GM19467 (cell line): Measurements from ENCODE around the gene IQCH.
"Not testable (repeated sequence)": the region's sequence is repeated elsewhere in the genome, so short reads cannot be mapped to it uniquely, and the experiment has no call there.

Experiments
- ATAC-seq: cut with Tn5 transposase; IDR thresholded peaks from one replicate; pipeline ENCODE4 v1.9.1; 2021; ENCODE audit warnings: mild to moderate bottlenecking, moderate library complexity; ENCODE audit not compliant: unreplicated experiment

The IQCH gene

DNA sequence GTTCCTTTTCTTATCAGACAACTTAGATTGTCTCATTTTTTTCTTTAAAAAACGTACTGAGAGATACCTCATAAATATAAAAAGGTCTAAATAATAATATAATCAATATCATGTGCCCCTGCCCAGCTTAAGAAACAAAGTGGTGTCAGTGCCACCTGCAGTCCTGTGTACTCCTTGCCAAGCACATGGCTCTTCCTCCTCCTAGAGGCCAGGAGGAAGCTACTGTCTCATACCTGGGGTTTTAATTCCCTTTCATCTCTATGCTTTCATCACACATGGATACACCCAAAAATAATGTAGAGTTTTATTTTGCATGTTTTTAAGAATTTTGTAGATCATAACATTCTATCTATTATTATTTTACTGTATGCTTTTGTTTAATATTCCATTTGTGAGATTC is 167.7 kb downstream of the IQCH start:
- no peak for ATAC-seq

DNA sequence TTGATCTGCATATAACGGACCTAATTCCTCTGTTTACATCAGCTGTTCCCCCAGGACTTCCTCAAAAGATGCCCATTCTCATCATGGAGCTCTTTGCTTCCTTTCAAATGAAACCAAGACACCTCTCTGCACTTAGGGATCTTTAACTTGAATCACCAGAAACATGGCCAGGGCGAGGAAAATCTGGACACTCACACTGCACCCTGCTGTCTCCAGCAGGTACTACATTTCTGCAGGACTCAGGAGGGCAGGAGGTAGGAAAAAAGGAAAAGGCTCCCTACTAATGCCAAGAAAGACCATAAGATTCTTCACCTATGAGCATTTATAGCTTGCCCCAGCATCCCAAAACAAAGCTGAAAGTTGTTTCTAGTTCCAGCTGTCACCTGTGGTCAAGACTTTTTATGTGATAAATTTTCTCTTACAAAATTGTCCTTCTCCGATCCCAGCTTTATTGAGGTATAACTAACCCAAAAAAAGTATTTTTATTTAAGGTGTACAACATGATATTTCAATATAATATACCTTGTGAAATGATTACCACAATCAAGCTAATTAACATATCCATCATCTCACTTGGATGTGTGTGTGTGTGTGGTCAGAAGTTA is 179.0 kb downstream of the IQCH start:
- no peak for ATAC-seq

DNA sequence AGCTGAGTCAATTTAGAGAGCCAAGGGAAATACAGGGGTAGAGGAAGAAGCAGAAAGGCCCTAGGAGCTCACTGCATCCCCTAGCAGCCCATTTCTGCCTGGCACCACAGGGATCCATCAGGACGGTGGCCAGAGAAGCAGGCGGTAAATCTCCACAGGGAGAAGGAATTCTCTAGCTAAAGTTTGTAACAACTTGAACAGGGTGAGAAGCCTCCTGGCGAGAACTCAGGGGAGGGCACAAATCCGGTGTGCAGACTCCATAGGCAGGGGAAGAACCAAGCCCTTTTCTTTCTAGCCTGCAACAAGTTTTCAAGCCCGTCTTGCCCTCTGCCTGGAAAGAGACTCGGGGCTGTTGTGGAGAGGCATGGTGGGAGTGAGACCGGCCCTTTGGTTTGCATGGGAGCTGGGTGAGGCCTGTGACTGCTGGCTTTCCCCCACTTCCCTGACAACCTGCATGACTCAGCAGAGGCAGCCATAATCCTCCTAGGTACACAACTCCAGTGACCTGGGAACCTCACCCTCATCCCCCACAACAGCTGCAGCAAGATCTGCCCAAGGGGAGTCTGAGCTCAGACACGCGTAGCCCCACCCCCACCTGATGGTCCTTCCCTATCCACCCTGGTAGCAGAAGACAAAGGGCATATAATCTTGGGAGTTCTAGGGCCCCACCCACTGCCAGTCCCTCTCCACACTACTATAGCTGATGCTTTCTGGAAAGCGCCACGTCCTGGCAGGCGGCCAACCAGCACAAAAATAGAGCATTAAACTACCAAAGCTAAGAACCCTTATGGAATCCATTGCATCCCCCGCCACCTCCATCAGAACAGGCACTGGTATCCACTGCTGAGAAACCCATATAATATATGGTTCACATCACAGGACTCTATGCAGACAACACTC is 182.0 kb downstream of the IQCH start:
- not testable (repeated sequence) for ATAC-seq

DNA sequence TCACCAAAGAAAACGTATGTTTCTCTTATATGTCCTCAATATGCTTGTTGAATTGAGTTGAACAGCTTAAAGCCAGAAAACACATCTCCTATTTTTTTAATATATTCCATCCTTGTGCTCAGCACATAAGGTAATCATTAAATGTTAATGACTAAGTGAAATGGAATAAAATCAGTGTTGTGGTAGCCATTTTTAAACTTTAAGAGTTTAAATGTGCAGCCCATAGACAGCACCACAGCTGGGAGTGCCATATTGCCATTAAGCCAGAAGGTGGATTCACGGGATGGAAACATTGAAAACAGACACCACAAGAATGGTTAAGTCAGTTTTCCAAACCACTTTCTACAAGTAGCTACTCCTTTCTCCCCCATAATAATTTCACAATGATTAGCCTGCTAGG is 189.5 kb downstream of the IQCH start:
- ATAC-seq = no peak

DNA sequence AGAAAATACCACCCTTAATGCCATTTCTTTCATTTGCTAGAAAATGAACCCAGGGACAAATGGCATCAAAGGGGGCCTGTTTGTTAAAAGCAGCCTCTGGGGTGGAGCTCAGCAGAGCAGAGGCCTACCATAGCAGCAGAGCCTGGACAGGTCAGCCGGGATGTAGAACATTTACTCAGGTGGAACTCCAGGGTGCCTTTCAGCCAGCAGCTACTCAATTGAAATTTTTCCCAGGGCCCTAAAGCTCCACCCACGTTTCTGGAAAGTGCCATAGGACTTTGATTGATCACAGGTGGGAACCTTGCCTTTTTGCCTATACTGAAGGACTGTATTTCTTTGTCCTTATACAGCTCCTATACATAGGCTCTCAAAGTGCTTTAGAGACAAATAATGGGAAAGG is 191.9 kb downstream of the IQCH start:
- no peak for ATAC-seq

DNA sequence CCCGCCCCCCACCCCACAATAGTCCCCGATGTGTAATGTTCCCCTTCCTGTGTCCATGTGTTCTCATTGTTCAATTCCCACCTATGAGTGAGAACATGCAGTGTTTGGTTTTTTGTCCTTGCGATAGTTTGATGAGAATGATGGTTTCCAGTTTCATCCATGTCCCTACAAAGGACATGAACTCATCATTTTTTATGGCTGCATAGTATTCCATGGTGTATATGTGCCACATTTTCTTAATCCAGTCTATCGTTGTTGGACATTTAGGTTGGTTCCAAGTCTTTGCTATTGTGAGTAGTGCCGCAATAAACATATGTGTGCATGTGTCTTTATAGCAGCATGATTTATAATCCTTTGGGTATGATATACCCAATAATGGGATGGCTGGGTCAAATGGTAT is 193.8 kb downstream of the IQCH start:
- not testable (repeated sequence) for ATAC-seq

DNA sequence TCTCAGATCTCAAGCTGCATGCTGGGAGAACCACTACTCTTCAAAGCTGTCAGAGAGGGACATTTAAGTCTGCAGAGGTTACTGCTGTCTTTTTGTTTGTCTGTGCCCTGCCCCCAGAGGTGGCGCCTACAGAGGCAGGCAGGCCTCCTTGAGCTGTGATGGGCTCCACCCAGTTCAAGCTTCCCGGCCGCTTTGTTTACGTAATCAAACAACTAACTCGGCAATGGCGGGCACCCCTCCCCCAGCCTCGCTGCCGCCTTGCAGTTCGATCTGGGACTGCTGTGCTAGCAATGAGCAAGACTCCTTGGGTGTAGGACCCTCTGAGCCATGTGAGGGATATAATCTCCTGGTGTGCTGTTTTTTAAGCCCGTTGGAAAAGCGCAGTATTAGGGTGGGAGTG is 199.1 kb downstream of the IQCH start:
- ATAC-seq = not testable (repeated sequence)

DNA sequence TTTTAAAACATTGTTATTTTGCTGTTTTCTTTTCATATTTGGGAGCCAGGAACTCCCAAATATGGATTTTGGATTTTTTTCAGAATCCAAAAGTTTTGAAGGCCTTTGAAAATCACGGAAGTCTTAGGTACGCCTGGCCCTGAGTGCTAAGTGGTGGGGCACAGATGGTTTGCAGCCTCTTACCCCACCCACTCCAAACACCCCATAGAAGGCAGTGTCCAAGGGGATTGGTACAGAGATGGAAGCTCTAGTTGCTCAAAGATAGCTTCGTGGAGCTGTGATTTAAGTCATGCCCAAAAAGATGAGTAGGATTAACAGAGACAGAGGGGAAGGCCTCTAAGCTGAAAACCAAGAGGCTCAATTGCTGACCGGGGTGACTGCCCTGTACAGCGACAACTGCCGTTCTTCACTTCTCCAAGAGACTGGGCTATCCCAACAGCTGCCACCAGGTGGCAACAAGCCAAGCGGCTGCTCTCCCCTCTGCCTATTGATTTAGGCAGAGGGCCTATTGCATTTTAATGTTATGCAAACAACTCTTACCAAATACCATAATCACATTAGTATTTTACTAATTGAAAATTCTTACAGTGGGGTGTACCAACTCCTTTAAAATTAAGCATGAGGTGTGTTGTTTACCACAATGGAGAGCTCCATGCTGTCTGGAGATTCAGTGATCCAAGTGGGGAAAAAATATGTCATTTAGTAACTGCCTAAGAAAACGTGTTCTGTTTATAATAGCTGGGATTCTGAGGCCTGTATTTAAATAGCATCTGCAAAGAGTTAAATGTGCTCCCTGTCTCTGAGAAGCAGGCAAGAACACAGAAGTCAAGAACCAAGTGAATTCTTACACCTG is 202.3 kb downstream of the IQCH start:
- ATAC-seq = no peak

DNA sequence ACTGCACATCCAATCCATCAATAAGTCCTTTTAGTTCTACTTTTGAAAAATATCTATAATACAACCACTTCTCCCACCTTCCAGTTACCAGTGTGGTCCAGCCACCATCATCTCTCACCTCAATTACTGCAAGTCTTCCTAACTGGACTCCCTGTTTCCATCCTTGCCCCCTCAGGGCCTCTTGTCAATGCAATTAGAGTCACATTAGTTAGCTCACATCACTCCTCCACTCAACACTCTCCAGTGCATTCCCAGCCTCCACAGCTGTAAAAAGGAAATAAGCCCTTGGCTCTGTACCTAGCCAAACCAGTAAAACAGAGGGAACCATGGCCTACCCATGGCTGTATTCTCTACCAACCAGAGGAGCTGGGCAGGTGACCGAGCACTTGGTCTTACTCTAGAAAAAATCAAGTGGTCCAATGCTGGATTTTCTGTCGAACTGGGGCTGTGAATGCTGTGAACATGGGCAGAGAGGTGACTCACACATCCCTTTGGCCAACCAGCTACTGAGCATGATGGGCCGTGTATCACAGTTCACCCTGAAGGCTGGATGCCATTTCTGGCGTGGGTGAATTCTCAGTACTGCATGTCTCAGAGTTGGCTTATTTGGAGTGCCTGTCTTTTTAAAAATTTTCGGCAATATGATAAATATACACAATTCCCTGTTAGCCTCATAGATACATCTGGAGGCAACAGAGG is 203.9 kb downstream of the IQCH start:
- ATAC-seq = no peak

DNA sequence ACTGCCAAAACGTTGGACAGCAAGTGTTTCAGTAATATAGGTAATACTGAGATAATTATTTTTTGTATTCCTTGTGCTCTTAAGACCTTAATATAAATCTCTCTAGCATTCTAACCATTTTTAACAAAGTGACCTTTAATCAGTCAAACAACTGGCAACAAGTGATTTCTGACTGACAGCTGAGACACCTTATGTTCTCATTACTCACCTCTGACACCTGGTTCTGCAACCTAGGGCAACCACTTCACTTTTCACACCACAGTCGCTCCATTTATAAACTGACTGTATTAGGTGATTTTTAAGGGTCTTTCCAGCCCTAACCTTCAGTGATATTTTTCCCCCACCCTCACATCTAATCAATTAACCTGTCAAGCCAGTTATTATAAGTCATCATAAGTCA is 205.9 kb downstream of the IQCH start:
- no peak for ATAC-seq

DNA sequence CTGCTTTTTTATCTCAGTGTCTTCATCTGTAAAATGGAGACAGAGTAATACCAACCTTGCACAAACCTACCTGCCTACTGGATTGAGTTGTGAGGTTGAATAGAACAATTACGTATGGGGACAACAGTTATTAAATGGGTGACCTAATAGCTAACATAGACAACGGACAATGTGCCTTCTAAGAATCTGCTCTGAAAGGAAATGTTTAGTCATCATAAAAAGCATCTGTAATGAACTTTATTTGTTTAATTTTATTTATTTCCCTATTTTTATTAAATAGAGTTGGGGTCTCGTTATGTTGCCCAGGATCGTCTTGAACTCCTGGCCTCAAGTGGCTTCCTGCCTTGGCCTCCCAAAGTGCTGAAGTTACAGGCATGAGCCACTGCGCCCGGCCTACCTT is 207.1 kb downstream of the IQCH start:
- ATAC-seq = no peak

DNA sequence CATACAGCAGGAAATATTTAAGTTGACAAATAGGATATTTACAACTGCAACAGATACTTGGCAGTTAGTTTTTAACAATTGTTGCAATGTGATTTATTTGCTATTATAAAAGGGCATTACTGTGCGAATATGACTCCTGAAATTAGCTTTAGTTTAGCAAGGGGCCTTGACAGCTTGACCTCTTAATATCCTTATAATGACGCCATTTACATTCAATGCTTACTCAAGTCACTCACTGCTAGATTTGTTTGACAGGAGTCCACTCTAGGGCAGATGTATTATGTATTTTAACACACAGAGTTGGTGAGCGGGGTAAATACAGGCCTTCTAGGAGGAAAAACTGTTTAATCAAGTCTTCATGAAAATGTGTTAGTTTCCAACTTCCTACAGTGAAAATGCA is 208.3 kb downstream of the IQCH start:
- ATAC-seq = no peak

DNA sequence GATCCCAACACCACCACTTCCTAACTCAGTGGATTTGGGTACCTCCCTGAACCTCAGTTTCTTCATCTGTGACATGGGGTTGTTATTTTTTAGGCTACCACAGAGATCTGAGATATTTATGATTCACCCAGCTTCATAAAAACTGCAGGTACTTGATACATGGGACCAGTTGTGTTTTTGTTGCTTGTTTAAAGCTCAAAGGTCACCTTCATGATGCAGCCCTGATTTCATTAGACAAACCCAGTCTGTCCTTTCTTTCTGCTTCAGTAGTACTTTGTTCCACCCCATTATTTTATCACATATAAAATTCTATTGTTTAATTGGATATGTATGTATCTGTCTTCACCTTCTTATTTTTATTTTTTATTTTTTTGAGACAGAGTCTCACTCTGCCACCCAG is 208.9 kb downstream of the IQCH start:
- ATAC-seq = no peak

DNA sequence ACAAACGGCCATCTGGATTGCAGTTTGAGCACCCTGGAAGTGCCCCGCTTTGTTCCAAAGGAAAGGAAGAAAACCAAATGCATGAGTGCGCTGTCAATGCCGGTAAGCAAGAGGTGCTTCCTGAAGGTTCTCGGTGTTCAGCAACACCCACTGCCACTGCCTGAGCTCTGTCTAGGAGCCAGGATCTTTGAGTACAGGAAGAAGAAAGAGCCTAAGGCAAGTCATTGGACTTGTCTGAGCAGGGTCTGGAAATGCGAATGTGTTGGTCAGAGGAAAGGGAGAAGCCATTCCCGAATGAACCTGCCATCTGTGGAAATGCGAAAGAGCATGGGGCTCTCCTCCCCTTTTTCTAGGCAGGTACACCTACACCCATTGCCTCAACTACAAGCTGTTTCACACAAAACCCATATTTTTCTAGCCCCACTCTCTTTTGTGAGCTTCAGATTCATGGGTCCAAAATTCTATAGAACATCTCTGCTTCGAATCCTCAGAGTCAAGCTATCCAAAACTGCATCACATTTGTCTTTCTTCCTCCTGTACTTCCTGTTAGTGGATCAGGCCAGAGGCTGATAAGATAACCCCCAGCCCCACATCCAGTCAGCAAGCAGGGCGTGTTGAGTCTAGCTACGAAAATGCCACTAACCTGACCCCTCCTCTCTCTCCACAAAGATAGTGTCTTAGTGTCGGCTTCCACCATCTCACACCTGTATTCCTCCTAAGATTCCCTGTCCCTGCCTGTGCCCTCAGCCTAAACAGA is 210.8 kb downstream of the IQCH start:
- no peak for ATAC-seq

DNA sequence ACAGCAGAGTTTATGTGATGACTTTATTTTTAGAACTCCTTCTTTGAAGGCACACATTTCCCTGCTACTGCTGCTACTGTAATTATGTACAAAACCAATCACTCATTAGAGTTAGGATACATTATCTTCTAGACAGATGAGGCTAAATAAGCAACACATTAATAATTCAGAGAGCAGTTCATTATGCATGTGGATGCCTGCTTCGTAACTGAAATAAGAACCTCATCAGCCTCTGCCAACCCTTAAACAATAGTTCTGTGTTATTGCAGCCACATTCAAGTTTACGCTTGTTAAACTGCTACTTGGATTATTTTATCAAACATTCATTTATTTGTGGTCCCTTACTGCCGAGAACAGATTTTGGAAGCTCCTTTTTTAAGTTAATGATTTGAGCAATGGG is 213.8 kb downstream of the IQCH start:
- ATAC-seq = no peak

DNA sequence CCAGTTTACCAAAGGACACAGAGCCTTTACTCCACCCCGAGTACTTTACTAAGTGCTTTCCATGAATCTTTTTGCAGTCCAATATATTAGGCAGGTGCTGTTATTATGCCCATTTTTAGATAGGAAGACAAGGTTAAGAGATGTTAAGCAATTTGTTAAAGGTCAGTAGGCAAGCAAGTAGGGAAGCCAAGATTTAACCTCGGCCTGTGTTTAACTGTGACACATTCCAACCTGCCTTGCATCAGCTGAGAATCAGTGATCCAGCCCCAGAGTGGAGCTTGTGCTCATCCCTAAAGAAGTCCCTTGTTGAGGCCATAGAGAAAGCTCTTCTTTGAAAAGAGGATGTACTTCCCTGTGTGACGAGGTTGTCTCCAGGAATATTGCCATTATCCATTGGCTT is 215.1 kb downstream of the IQCH start:
- no peak for ATAC-seq

DNA sequence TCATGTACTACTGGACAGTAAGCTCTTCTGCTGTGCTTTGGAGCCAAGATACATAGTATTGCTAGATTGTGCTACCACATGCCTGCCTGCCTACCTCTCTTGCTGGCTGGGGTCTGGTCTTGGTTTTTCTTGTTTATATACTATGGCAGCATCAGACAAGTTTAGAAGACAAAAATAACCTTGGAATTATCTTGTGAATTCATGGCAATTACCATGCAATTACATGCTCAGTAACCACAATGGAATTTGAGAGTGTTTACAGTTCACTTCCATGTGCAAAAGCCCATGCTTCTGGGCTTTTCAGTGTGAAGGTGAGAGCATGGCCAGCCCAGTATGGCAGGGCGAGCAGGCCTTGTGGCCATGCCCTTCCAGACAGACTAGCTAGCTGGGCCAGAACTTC is 218.4 kb downstream of the IQCH start:
- ATAC-seq = no peak

DNA sequence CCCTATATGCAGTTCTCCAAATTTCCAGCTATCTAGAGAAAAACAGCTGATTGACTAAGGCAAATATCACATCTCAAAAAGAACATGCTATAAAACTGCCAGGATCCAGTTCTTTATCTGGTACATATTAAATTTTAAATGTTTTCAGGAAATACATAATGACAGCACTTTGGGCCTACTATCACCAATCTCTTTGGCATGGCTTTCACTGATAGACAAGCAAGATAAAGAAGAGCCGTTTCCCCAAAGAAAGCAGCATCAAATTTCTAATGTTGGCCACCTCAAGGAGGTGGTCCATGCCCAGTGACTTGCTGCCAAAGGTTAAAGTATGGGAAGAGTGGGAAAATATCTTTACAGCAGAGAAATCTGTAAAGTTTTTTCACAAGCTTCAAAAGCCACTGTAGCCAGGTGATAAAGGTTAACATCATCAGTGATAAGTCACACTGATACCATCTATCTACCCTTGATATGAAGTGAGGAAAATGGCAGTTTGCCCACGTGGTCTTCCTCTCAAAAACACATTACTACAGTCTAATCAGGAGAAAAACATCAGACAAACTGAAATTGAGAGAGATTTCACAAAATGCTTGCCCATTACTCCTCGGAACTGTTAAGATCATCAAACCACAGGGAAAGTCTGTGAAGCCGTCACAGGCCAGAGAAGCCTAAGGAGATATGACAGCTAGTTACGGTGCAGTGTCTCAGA is 220.0 kb downstream of the IQCH start:
- ATAC-seq = no peak

DNA sequence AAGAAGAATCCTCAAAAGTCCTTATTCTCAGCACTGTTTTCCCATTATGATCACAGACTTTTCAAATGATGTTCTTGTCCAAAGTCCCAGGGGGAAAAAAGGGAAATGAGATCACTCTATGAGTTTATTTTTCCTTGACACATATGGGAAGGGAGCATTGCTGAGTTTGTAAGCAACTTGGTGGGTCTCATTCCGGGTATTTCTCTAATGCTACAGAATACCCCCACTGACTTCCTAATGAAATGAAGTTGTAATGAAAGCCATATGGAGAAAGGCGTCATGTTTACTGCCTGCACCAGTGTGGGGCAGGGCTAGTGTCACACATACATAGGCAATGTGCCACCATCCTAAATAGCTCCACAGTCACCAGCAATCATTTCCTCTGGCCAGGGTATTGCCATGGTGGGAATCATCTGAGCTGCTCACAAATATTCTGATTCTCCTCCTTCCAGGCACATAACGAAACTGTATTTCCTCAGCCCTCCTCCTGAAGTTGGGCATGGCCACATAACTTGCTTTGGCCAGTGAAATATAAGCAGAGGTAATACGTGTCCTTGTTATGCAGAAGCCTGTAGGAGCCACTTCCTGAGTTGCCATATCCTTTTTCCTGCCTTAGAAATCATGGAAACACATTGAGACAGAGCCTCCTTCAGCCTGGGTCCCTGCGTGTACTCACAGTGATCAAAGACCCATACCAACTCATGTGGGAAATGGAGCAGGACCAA is 225.4 kb downstream of the IQCH start:
- no peak for ATAC-seq
